ENCODE results near the gene ADAM17. TPM values are rescaled to one million over a fixed set of nuclear protein-coding genes. Genes with fewer than 3 reads are reported as not detected.
A peak's percentile ranks its signal among the peaks of the same experiment; 100 is the strongest.

Gene ADAM17
- total RNA-seq, 2 experiments from 2014 or later = 20.2 to 23.1 TPM

- POLR2A ChIA-PET = no interaction called here
- Mint-ChIP-seq H3K27ac (peak overlapping the region; percentile 77), H3K4me3 (no peak overlapping the region), H3K9me3 (ENCODE audit: low read depth) (no peaks in the 10 kb centered on the region), H3K36me3 (ENCODE audit: low read depth) (peaks cover 62% of the 10 kb centered on the region), H3K27me3 (no peaks in the 10 kb centered on the region), H3K4me1 (peaks cover 50% of the 10 kb centered on the region)
- CTCF ChIA-PET = interaction anchor here (0.8 to 1.4 kb wide), 4 partner anchors 18 to 689 kb away, joined by 3 to 4 read pairs (median 4); no protein-coding TSS in a partner anchor
- DNase-seq (no peak), ATAC-seq (no peak)
- intact Hi-C loops (cut with DNase I, micrococcal nuclease) = loop anchor here in 1 of 2 experiments (5.0 kb wide), 2 partner anchors 99 to 219 kb away; no protein-coding TSS in a partner anchor
Measured at GRCh38 chr2:9492927-9493326, 62.7 kb downstream of the ADAM17 start.

GRCh38 chr2:9490789-9491188, 64.8 kb downstream of the ADAM17 start:
- no peak overlapping the region for H3K4me3 Mint-ChIP-seq
- H3K27me3 Mint-ChIP-seq = no peaks in the 10 kb centered on the region
- DNase-seq = no peak
- H3K4me1 Mint-ChIP-seq = peaks cover 40% of the 10 kb centered on the region
- CTCF ChIA-PET = interaction anchor here (0.6 to 1.1 kb wide), 3 partner anchors 9 to 56 kb away, joined by 3 to 4 read pairs (median 4); no protein-coding TSS in a partner anchor
- intact Hi-C loops (cut with DNase I, micrococcal nuclease) = loop anchor here in 1 of 2 experiments (5.0 kb wide), 2 partner anchors 102 to 222 kb away; no protein-coding TSS in a partner anchor
- peaks cover 72% of the 10 kb centered on the region for H3K36me3 Mint-ChIP-seq (ENCODE audit: low read depth)
- ATAC-seq = no peak
- H3K9me3 Mint-ChIP-seq (ENCODE audit: low read depth) = no peaks in the 10 kb centered on the region
- POLR2A ChIA-PET = interaction anchor here (0.6 kb wide), 1 partner anchor 14 kb away, joined by 4 read pairs; no protein-coding TSS in a partner anchor
- H3K27ac Mint-ChIP-seq = no peak overlapping the region

DNA sequence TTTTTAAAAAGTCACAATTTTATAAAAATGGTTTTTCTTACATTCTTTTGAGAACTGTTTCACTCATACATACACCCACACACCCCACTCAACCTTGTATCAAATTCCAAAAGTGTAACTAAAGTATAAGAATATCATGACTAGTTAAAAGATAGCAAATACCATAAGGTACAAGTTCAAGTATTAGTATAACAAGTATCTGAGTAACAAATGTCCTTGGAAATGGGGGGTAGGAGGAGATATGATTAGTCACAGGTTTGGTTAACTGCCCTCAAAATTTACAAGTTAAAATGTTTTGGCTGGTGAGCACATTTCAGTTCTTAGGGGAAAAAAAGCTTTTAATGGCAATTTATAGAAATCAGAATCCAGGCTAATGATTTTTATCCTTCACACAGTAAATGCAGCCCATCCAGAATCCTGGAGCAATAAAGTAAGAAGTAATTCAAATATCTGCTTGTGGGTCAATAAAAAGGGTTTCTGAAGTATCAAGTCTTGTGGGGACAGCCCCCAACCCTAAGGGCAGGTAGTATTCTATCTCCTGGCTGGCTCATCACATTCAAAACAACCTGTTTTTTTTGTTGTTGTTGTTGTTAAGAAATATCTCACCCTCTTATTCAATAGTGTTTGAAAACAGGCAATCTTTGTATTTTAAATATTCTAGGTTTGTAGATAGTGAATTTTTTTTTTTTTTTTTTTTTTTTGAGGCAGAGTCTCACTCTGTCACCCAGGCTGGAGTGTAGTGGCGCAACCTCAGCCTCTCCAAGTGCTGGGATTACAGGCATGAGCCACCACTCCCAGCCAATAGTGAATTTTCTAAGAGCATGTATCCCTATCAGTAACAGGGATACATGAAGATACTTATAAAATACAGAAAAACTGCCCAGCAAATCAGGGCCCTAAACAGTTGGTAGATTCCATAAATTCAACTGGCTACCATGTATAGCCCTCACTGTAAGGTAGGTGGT, 66.8 kb downstream of the ADAM17 start:
- DNase-seq (no peak), ATAC-seq (peak; percentile 66)
- peaks cover 81% of the 10 kb centered on the region for H3K36me3 Mint-ChIP-seq (ENCODE audit: low read depth)
- no peaks in the 10 kb centered on the region for H3K9me3 Mint-ChIP-seq (ENCODE audit: low read depth)
- peak overlapping the region; percentile 51 for H3K27ac Mint-ChIP-seq
- CTCF ChIA-PET = no interaction called here
- H3K4me3 Mint-ChIP-seq = no peak overlapping the region
- H3K27me3 Mint-ChIP-seq = no peaks in the 10 kb centered on the region
- H3K4me1 Mint-ChIP-seq = peaks cover 29% of the 10 kb centered on the region
- intact Hi-C loops (cut with DNase I, micrococcal nuclease) = loop anchor here in 1 of 2 experiments (2.0 kb wide), 1 partner anchor 64 kb away; no protein-coding TSS in a partner anchor
- POLR2A ChIA-PET = interaction anchor here (0.6 kb wide), 1 partner anchor 106 kb away, joined by 7 read pairs; no protein-coding TSS in a partner anchor

DNA sequence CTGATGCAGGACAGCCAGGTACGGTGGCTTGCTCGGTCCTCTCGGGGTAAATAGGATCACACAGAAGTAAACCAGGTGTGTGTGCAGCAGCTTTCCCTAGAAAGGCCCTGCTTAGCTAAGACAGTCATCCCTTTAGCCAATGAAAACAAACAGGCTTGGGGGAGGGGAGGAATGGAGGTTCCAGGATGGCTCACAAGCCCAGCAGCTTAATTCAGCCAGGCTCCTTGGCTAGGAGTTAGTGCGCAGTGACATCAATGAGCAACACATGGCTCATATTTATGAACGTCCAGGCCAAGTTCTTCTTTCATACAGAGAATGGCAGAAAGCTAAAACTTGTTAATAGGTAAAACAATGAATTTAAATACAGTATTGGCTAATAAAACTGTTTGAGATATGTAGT, 71.1 kb downstream of the ADAM17 start:
- Mint-ChIP-seq H3K9me3 (ENCODE audit: low read depth) (no peaks in the 10 kb centered on the region), H3K4me1 (peaks cover 18% of the 10 kb centered on the region), H3K27me3 (no peaks in the 10 kb centered on the region), H3K4me3 (no peak overlapping the region), H3K27ac (no peak overlapping the region), H3K36me3 (ENCODE audit: low read depth) (peaks cover 60% of the 10 kb centered on the region)
- intact Hi-C loops (cut with DNase I, micrococcal nuclease) = no loop called here
- POLR2A ChIA-PET = no interaction called here
- DNase-seq (no peak), ATAC-seq (no peak)
- CTCF ChIA-PET = no interaction called here

DNA sequence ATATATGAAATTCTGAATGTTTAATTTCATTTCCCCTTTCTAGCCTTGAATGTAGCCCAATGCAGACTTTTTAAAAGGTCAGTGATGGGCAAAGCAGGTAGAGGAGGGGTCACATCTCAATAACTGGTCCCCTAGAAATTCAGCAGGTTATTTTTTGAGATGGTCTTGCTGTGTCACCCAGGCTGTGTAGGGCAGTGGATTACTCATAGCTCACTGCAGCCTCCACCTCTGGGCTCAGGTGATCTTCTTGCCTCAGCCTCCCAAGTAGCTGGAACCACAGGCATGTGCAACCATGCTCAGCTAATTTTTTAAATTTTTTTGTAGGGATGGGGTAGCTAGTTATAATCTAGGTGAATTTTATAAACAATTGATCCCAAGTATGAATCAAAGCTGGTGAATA, 72.5 kb downstream of the ADAM17 start:
- H3K4me1 Mint-ChIP-seq = peaks cover 15% of the 10 kb centered on the region
- POLR2A ChIA-PET = no interaction called here
- no peak overlapping the region for H3K4me3 Mint-ChIP-seq
- H3K27ac Mint-ChIP-seq = no peak overlapping the region
- no peaks in the 10 kb centered on the region for H3K9me3 Mint-ChIP-seq (ENCODE audit: low read depth)
- intact Hi-C loops (cut with DNase I, micrococcal nuclease) = no loop called here
- no peaks in the 10 kb centered on the region for H3K27me3 Mint-ChIP-seq
- ATAC-seq (no peak), DNase-seq (no peak)
- peaks cover 63% of the 10 kb centered on the region for H3K36me3 Mint-ChIP-seq (ENCODE audit: low read depth)
- CTCF ChIA-PET = interaction anchor here (0.6 to 1.6 kb wide), 3 partner anchors 17 to 277 kb away, joined by 3 to 4 read pairs (median 3); no protein-coding TSS in a partner anchor

DNA sequence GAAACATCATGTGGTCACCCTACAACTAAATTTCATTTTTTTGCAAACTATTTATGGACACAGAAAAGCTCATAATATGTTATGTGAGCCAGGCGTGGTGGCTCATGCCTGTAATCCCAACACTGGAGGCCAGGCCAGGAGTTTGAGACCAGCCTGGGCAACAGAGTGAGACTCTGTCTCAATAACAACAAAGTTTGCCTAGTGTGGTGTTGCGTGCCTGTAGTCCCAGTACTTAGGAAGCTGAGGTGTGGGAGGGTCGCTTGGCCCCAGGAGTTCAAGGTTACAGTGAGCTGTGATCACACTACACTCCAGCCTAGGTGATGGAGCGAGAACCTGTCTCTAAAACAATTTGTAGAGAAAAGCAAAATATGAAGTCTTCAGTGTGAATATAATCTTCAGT, 75.5 kb downstream of the ADAM17 start:
- H3K9me3 Mint-ChIP-seq (ENCODE audit: low read depth) = no peaks in the 10 kb centered on the region
- ATAC-seq (no peak), DNase-seq (no peak)
- H3K27ac Mint-ChIP-seq = no peak overlapping the region
- H3K36me3 Mint-ChIP-seq (ENCODE audit: low read depth) = peaks cover 56% of the 10 kb centered on the region
- peaks cover 37% of the 10 kb centered on the region for H3K4me1 Mint-ChIP-seq
- ChIA-PET POLR2A (no interaction called here), CTCF (no interaction called here)
- H3K4me3 Mint-ChIP-seq = no peak overlapping the region
- intact Hi-C loops (cut with DNase I, micrococcal nuclease) = no loop called here
- H3K27me3 Mint-ChIP-seq = no peaks in the 10 kb centered on the region

DNA sequence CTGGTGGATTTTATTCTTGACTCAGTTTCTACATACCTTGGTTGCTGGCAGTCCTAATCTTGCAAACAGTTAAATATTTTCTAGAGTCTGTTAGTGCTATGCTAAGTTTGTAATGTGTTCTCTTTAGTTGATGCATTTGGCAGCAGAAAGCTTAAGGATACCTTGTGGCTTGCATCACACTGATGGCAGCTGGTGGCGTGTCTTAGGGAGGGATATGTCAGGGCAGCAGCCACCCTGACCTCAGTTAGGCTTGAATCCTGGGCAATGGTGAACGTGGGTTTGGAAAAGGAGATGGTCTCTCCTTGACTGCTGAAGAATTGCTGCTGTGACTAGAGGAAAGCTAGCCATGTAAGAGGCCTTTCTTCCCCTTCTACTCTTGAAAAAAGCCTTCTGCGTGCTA, 77.1 kb downstream of the ADAM17 start:
- no peak for DNase-seq
- intact Hi-C loops (cut with DNase I, micrococcal nuclease) = loop anchor here (10.0 kb wide), 2 partner anchors 334 to 966 kb away; partner anchors contain the start of gene ODC1 (in 1 of the 2)
- Mint-ChIP-seq H3K36me3 (ENCODE audit: low read depth) (peaks cover 44% of the 10 kb centered on the region), H3K27me3 (no peaks in the 10 kb centered on the region), H3K4me1 (peaks cover 39% of the 10 kb centered on the region), H3K4me3 (no peak overlapping the region), H3K27ac (peak overlapping the region; percentile 71), H3K9me3 (ENCODE audit: low read depth) (no peaks in the 10 kb centered on the region)
- ChIA-PET POLR2A (interaction anchor here (0.6 kb wide), 1 partner anchor 140 kb away, joined by 3 read pairs; no protein-coding TSS in a partner anchor), CTCF (interaction anchor here (0.6 to 0.8 kb wide), 2 partner anchors 51 to 521 kb away, joined by 4 read pairs; no protein-coding TSS in a partner anchor)
- ATAC-seq = no peak

GRCh38 chr2:9477914-9478313, 77.7 kb downstream of the ADAM17 start:
- DNase-seq (peak; percentile 14), ATAC-seq (no peak)
- intact Hi-C loops (cut with DNase I, micrococcal nuclease) = loop anchor here (10.0 kb wide), 2 partner anchors 333 to 967 kb away; partner anchors contain the start of gene ODC1 (in 1 of the 2)
- Mint-ChIP-seq H3K4me1 (peaks cover 44% of the 10 kb centered on the region), H3K27me3 (no peaks in the 10 kb centered on the region), H3K4me3 (no peak overlapping the region), H3K27ac (peak overlapping the region; percentile 71), H3K9me3 (ENCODE audit: low read depth) (no peaks in the 10 kb centered on the region), H3K36me3 (ENCODE audit: low read depth) (peaks cover 46% of the 10 kb centered on the region)
- CTCF ChIA-PET = interaction anchor here (0.6 to 0.8 kb wide), 2 partner anchors 50 to 522 kb away, joined by 4 read pairs; no protein-coding TSS in a partner anchor
- POLR2A ChIA-PET = no interaction called here

DNA sequence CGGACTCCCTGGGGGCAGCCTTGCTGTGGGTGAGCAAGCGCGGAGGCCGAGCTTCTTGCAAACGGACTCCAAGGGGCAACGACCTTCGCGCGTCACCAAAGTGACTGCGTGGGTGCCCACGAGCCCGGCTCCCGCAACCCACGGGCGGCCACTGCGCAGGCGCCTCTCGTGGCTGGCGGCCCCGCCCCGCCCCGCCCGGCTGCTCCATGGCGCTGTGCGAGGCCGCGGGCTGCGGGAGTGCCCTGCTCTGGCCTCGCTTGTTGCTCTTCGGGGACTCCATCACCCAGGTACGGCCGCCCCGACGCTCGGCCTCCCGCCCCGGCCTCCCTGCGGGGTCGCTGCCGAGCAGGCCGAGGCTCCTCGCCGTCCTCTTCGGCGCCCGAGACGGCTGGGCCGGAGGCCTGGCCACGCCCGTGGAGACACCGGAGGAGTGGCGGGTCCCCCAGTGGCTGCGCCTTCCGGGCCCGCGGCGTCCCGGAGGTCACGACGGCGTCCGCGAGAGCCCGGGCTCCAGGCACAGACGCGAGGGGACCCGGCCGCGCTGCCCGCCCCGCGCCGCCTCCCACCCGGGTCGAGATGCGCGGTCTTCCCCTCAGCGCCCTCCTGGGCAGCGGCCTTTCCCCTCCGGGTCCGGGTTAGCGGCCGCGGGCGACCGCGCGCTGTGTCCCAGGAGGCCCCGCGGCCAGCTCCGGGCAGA, 81.1 kb downstream of the ADAM17 start, which contains the start of gene IAH1:
Gene IAH1, plus strand, starts transcription at position 191 of the 697 bp plus-strand sequence. Its CDS starts 16 bp downstream, at position 207.
- Mint-ChIP-seq H3K4me1 (peaks cover 42% of the 10 kb centered on the region), H3K9me3 (ENCODE audit: low read depth) (no peaks in the 10 kb centered on the region), H3K36me3 (ENCODE audit: low read depth) (peaks cover 48% of the 10 kb centered on the region), H3K4me3 (peak within 1 kb of the TSS; percentile 79), H3K27ac (peak within 1 kb of the TSS; percentile 75), H3K27me3 (no peaks in the 10 kb centered on the region)
- intact Hi-C loops (cut with DNase I, micrococcal nuclease) = loop anchor here (1.0 to 10.0 kb wide), 11 partner anchors 51 to 970 kb away; partner anchors contain the start of genes CPSF3 (in 2 of the 2), ITGB1BP1 (in 2 of the 2), ADAM17 (in 1 of the 2) and GRHL1 (in 1 of the 2)
- peak; percentile 81 for ATAC-seq
- POLR2A ChIA-PET = interaction anchor here (0.6 to 1.0 kb wide), 3 partner anchors 12 to 369 kb away, joined by 3 to 6 read pairs (median 3); partner anchors contain the start of gene TAF1B
- DNase-seq = peak; percentile 81
- CTCF ChIA-PET = interaction anchor here (0.6 to 1.0 kb wide), 4 partner anchors 18 to 576 kb away, joined by 3 to 4 read pairs (median 4); no protein-coding TSS in a partner anchor

GRCh38 chr2:9473985-9474360, 81.7 kb downstream of the ADAM17 start:
- Mint-ChIP-seq H3K27ac (peak overlapping the region; percentile 75), H3K36me3 (ENCODE audit: low read depth) (peaks cover 49% of the 10 kb centered on the region), H3K4me3 (peak overlapping the region; percentile 69), H3K4me1 (peaks cover 42% of the 10 kb centered on the region), H3K9me3 (ENCODE audit: low read depth) (no peaks in the 10 kb centered on the region), H3K27me3 (no peaks in the 10 kb centered on the region)
- DNase-seq (peak; percentile 77), ATAC-seq (peak; percentile 53)
- ChIA-PET CTCF (interaction anchor here (0.6 to 1.0 kb wide), 4 partner anchors 18 to 577 kb away, joined by 3 to 4 read pairs (median 3); no protein-coding TSS in a partner anchor), POLR2A (no interaction called here)
- intact Hi-C loops (cut with DNase I, micrococcal nuclease) = loop anchor here (1.0 to 10.0 kb wide), 11 partner anchors 51 to 971 kb away; partner anchors contain the start of genes CPSF3 (in 2 of the 2), ITGB1BP1 (in 2 of the 2), ADAM17 (in 1 of the 2) and GRHL1 (in 1 of the 2)

All from activated CD4-positive, alpha-beta T cell treated with anti-CD3 and anti-CD28 coated beads for 36 hours (primary cell).